HG03139 (cell line): ENCODE measurements around the gene DNM2.

ENCODE experiments used
- ATAC-seq: cut with Tn5 transposase; IDR thresholded peaks from one replicate; pipeline ENCODE4 v1.9.1; 2021; ENCODE audit not compliant: unreplicated experiment

DNM2 gene

DNA sequence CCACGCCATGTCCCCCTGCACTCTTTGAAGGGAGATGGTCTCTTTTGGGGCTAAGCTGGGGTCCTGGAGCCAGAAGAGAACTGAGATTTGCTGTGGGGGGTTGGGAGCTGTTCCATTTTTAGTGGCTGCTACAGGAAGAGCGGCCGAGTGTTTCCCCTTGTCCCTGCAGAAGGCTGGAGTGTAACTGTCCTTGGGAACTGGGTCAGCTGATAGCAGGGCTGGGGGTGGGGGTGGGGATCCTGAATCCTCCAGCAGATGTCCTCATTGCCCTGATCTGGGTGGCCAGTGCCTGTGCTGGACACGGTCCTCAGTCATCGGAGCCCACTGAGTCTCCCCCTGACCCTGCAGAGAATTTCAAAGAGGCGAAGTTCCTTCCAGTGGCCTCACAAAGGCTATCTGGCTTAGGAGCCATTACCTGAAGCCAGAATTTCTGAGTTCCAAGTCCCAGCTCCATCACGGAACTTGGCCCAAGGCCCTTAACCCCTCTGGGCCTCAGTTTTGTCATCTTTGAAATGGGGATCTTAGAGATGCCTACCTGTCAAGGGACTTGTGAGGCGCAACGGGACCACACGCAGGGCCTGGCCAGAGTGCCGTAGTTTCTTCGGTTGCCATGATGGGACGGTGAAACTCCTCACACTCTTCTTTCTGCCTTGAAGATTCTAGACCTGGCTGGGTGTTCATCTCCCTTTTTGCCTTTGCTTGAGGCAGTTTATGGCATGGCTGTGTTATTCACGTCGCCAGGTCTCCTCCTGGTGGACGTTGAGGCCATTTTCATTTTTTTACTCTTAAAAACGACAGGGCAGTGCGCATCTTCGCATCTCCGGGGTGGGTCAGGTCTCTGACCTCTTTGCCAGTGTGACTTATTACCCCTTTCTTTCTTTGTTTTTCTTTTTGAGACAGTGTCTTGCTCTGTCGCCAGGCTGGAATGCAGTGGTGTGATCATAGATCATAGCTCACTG lies 51.9 kb downstream of the DNM2 start:
- no peak for ATAC-seq

GRCh38 chr19:10773969-10774368 lies 56.1 kb downstream of the DNM2 start:
- no peak for ATAC-seq

DNA sequence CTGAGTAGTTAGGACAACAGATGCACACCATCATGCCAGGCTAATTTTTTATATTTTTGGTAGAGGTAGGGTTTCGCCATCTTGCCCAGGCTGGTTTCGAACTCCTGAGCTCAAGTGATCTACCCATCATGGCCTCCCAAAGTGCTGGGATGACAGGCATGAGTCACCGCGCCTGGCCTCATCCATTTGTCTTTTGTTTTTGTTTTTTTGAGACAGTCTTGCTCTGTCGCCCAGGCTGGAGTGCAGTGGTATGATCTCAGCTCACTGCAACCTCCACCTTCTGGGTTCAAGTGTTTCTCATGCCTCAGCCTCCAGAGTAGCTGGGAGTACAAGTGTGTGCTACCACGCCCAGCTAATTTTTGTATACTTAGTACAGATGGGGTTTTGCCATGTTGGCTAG lies 57.0 kb downstream of the DNM2 start:
- no peak for ATAC-seq

DNA sequence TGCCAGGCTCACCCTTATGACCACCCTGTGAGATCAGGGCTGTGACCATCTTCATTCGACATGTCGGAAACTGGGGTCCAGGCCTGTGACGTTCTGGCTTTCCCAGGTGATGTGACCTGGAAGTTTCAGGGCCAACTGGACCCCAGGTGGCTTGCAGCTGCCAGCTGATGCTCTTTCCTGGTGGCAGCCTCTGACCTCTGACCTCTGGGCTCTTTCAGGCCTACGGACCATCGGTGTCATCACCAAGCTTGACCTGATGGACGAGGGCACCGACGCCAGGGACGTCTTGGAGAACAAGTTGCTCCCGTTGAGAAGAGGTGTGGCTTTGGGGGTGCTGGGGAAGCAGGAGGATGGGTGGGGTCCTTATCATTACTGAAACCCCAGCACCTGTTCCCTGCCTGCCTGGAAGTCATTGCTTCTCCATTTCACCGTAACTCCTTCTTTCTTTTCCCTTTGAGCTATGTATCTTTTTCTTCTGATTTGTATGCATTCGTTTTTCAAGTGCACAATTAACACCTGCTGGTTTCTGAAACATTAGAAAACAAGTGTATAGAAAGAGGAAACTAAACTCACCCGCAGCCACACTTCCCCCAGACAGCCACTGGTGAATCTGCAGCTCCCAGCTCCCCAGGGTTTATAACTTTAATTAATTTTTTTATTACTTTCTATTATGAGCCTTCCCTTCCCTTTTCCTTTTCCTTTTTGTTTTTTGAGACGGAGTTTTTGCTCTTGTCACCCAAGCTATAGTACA lies 59.2 kb downstream of the DNM2 start:
- no peak for ATAC-seq

- no peak for ATAC-seq
Observed at GRCh38 chr19:10780368-10780767, 62.5 kb downstream of the DNM2 start.

GRCh38 chr19:10782795-10783194 lies 64.9 kb downstream of the DNM2 start:
- ATAC-seq: no peak

DNA sequence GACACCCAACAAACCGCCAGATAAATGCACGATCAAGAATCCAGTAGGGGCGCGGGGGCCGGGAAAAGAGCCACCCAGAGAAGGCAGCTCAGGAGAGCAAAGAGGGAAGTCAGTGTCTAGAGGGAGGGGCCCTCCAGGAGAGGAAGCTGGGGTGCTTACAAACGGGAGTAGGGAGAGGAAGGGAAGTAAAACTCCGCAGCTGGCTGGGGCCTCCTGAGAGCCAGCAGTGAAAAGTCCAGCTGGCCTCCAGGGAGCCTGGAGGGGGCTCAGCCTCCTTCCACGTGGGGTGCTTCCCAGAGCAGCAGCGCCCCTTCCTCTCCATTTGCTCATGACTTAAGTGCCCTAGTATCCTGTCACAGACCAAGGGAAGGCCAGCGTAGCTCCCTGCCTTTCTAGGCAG lies 66.4 kb downstream of the DNM2 start:
- ATAC-seq: no peak

DNA sequence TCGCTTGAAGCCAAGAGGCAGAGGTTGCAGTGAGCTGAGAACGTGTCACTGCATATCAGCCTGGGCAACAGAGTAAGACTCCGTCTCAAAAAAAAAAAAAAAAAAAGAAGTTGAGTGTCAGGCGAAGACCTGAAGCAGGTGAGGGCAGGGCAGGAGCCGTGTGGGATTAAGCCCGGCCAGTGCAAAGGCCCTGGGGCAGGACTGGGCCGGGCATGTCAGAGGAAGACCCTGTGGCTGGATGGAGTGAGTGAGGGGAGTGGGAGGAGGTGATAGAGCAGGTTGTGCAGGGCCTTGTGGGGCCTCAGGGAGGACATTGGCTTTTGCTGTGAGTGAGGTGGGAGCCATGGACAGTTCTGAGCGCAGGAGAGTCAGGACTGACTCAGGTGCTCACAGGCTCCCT lies 70.3 kb downstream of the DNM2 start:
- ATAC-seq: no peak

DNA sequence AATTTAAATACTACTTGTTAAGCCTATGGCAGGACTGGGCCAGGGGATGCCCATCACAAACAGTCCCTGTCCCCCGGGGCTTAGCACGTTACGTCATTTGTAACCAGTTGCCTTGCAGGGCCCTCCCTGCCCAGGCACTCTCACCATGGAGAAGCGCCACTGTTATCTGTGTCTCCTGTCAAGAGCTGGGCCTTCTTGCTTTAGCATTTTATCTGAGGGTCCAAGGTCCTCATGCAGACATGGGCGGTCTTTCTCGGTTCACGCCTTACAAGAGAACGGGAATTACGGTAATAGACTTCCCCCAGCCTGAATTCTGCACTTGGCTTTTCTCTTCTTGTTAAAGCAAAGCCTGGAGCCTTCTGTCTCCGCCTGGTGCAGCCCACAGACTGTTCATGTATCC lies 72.0 kb downstream of the DNM2 start:
- ATAC-seq: no peak

- ATAC-seq: no peak
Observed at GRCh38 chr19:10796653-10797052, 78.8 kb downstream of the DNM2 start.

DNA sequence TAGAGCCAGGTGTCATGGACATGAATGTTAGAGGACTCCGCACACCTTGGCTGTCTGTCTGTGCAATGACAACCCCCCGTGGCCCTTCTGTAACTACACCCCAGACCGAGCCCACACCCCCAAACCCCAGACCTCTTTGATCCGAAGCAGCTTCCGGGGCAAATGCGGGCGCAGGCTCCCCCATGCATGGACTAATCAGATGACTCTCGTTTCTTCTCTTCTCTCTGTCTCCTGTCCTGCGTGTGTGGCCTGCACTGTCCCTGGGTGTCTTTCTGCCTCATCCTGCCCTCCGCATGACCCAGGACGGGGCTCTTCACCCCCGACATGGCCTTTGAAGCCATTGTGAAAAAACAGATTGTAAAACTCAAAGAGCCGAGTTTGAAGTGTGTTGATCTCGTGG lies 79.2 kb downstream of the DNM2 start:
- ATAC-seq: no peak

DNA sequence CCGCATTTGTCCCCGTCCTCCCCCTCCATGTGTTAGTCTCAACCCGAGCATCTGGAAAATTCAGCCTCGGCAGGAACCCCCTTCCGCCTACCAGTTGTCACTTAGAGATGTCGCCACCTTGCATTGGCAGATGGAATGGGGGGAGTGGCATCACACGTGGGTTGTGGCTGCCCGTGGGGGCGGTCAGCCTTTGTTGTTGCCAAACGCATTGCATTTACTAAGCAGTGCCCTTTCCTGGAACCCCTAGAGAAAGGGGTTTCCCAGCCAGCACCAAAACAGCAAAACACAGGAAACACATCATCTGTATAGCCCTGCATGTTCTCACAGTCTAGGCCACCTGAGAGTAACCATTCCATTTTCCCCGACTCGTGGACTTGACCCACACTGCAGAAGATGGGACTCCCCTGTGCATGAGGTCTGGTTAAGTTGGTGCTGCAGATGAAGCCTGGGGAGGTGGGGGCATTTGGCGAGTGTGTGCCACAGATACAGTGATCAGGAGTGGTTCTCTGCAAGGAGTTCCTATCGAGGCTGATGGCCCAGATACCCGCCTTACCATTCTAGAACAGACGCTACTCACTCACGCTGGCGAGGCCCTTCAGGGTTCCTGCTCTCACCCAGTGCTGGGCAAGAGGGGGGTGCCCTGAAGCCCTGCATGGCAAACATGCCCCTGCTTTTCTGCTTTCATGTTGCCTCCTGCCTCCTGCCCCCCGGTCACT lies 79.8 kb downstream of the DNM2 start:
- no peak for ATAC-seq

GRCh38 chr19:10800488-10800887 lies 82.6 kb downstream of the DNM2 start:
- no peak for ATAC-seq

DNA sequence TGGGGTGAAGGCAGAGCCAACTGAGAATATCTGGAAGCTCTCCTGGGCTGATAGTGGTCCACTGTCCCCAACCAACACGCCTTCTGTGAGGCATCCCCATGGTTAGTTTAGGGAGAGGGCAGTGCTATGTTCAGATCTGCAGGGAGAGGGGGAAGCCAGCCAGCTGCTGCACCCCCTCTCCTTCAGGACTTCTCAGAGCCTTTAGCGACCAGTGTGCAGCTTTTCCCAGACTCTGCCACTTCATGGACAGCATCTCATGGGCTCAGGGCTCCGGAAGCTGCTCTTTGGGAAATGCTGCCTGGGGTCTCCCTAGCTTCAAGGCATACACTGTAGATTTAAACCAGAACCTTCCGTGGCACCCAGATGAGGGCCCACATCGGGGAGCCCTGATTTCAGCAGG lies 84.6 kb downstream of the DNM2 start:
- no peak for ATAC-seq

GRCh38 chr19:10803252-10803651 lies 85.4 kb downstream of the DNM2 start:
- no peak for ATAC-seq

- ATAC-seq: no peak
Observed at GRCh38 chr19:10805065-10805757, 87.3 kb downstream of the DNM2 start.

- ATAC-seq: no peak
Observed at GRCh38 chr19:10805758-10806247, 87.9 kb downstream of the DNM2 start.

GRCh38 chr19:10808937-10809649 lies 91.2 kb downstream of the DNM2 start:
- no peak for ATAC-seq

DNA sequence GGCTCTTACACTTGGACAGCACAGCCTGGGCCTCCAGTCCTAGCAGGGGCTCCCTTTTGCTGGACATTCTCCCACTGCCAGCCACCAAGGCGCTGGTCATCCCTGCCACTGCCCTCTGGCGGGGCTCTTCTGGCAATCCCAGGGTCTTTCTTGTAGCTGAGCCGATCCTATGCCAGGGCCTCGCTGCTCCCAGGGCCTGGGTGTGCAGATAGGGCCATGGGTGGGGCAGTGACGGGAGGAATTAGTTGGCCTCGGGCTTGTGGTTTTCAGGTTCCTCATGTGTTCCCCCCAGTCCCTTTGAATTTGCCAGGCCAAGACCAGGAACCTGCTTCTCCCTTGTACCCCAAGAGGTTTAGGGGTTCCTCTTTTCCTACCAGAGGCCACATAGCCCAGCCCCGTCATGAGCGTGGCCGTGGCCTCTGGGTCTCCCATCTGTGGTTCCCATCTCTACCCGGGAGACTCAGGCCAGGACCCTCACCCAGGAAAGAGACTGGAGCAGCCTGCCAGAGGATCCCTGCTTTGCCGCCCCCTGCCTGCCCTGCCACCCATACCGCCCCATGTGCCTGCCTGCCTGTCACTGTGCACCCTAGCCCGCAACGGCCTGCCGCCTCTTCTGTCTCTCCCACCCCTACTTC lies 91.9 kb downstream of the DNM2 start:
- no peak for ATAC-seq
